ENCODE measurements around the gene USP13. TPM values are rescaled to one million over a fixed set of nuclear protein-coding genes. Genes with fewer than 3 reads are reported as not detected.

Gene USP13
- total and polyA plus RNA-seq, 2 of the 13 experiments (the other 11 are each of a cell fraction or from before 2014, with no cell fraction given), result 15.9 to 36.7 TPM

- no peak for FAIRE-seq
- BruUV-seq (replicated peaks), result no TSS peak
- no peak for DNase-seq (ENCODE audit: low spot score)
- WGBS (ENCODE audit: low lambda C conversion rate), result 89% methylated on average over 1 of the region's 1 CpG
- no peaks in the 10 kb centered on the region for H3K36me3 ChIP-seq (replicated peaks in 1 of 2; ENCODE audit: control insufficient read depth in 1 of 2, insufficient read depth in 2 of 2, low read length in 2 of 2)
- H2AFZ ChIP-seq (ENCODE audit: low read length), result no peak overlapping the region
- ChIA-PET CTCF (ENCODE audit: low intra/inter-chr PET ratio, low total read pairs) (no interaction called here), POLR2A (no interaction called here)
- intact Hi-C loops (cut with micrococcal nuclease; ENCODE audit: unreplicated experiment), result loop anchor here (10.0 kb wide), 1 partner anchor 316 kb away; the partner anchor contains the start of gene ZNF639
- H3K4me2 ChIP-seq (ENCODE audit: low read depth, low read length), result no peak overlapping the region
- no peak overlapping the region for H3K9ac ChIP-seq (ENCODE audit: insufficient read depth, low read depth, low read length)
- H3K4me3 ChIP-seq (replicated peaks in 1 of 3; ENCODE audit: insufficient read depth in 1 of 3, low read depth in 2 of 3, low read length in 3 of 3), result no peak overlapping the region
- peaks cover 29% of the 10 kb centered on the region for H3K4me1 ChIP-seq (ENCODE audit: insufficient read depth, low read length)
- in situ Hi-C loops (cut with HindIII; ENCODE audit: extremely low pct_ligation_motif_present, low pct_unique_long_range_greater_than_20kb), result no loop called here
- H3K79me2 ChIP-seq (ENCODE audit: insufficient read depth, low read length), result no peaks in the 10 kb centered on the region
- TF ChIP-seq PCBP2 (optimal IDR thresholded peaks at IDR 0.05; ENCODE audit: low read depth, low read length, poor library complexity, severe bottlenecking) (no peak), RBAK (CRISPR knock-in tag; IDR thresholded peaks at IDR 0.05) (peak; percentile 59; the same call in 1 of the 2 replicates), ZNF12 (CRISPR knock-in tag; IDR thresholded peaks at IDR 0.05) (peak; percentile 97), SP2 (CRISPR knock-in tag; IDR thresholded peaks at IDR 0.05) (no peak)
- H3K27me3 ChIP-seq (ENCODE audit: control insufficient read depth in 1 of 2, insufficient read depth in 2 of 2, low read length in 2 of 2), result no peaks in the 10 kb centered on the region; a peak in 1 of 5 replicates
- no peak overlapping the region for H3K27ac ChIP-seq (ENCODE audit: extremely low read length, insufficient read depth, low read length)
- H3K9me3 ChIP-seq (ENCODE audit: low read length), result no peaks in the 10 kb centered on the region
- no peak for ATAC-seq
- H4K20me1 ChIP-seq (ENCODE audit: insufficient read depth, low read length), result no peaks in the 10 kb centered on the region
Observed at GRCh38 chr3:179640469-179640868, 12.4 kb upstream of the USP13 start.

GRCh38 chr3:179642871-179643270 lies 10.0 kb upstream of the USP13 start:
- ChIA-PET POLR2A (interaction anchor here (1.8 to 2.6 kb wide), 3 partner anchors 10 to 97 kb away, joined by 10 to 30 read pairs (median 22); partner anchors contain the start of genes MRPL47, NDUFB5 and USP13), CTCF (ENCODE audit: low intra/inter-chr PET ratio, low total read pairs) (no interaction called here)
- Histone ChIP-seq H3K9me3 (ENCODE audit: low read length) (no peaks in the 10 kb centered on the region), H3K4me1 (ENCODE audit: insufficient read depth, low read length) (peaks cover 32% of the 10 kb centered on the region), H3K79me2 (ENCODE audit: insufficient read depth, low read length) (no peaks in the 10 kb centered on the region), H3K9ac (ENCODE audit: insufficient read depth, low read depth, low read length) (no peak overlapping the region), H4K20me1 (ENCODE audit: insufficient read depth, low read length) (no peaks in the 10 kb centered on the region), H3K27me3 (ENCODE audit: control insufficient read depth in 1 of 2, insufficient read depth in 2 of 2, low read length in 2 of 2) (no peaks in the 10 kb centered on the region; a peak in 1 of 5 replicates), H3K27ac (ENCODE audit: extremely low read length, insufficient read depth, low read length) (peak overlapping the region; percentile 88), H3K4me2 (ENCODE audit: low read depth, low read length) (peak overlapping the region; percentile 77; the same call in 1 of the 2 replicates), H3K36me3 (replicated peaks in 1 of 2; ENCODE audit: control insufficient read depth in 1 of 2, insufficient read depth in 2 of 2, low read length in 2 of 2) (no peaks in the 10 kb centered on the region), H3K4me3 (replicated peaks in 1 of 3; ENCODE audit: insufficient read depth in 1 of 3, low read depth in 2 of 3, low read length in 3 of 3) (no peak overlapping the region), H2AFZ (ENCODE audit: low read length) (peak overlapping the region; percentile 4)
- ATAC-seq (no peak), DNase-seq (ENCODE audit: low spot score) (no peak), FAIRE-seq (no peak)
- in situ Hi-C loops (cut with HindIII; ENCODE audit: extremely low pct_ligation_motif_present, low pct_unique_long_range_greater_than_20kb) (no loop called here), intact Hi-C loops (cut with micrococcal nuclease; ENCODE audit: unreplicated experiment) (loop anchor here (10.0 kb wide), 1 partner anchor 318 kb away; the partner anchor contains the start of gene ZNF639)
- 67% methylated on average over 2 of the region's 3 CpGs for WGBS (ENCODE audit: low lambda C conversion rate)
- BruUV-seq (replicated peaks), result no TSS peak
- TF ChIP-seq ZNF800 (CRISPR knock-in tag; IDR thresholded peaks at IDR 0.05) (no peak), GPN1 (CRISPR knock-in tag; IDR thresholded peaks at IDR 0.05; ENCODE audit: borderline replicate concordance) (no peak), ZNF121 (CRISPR knock-in tag; IDR thresholded peaks at IDR 0.05) (peak; percentile 95), ZNF770 (CRISPR knock-in tag; IDR thresholded peaks at IDR 0.05) (peak; percentile 79; the same call in 1 of the 2 replicates), ZNF281 (CRISPR knock-in tag; IDR thresholded peaks at IDR 0.05; ENCODE audit: borderline replicate concordance) (no peak)

Measured in HepG2 (cell line).